Measurements from ENCODE around the gene HS6ST3. TPM values are rescaled to one million over a fixed set of nuclear protein-coding genes. Genes with fewer than 3 reads are reported as not detected.
"Not testable (repeated sequence)": the region's sequence is repeated elsewhere in the genome, so short reads cannot be mapped to it uniquely, and the experiment has no call there.

The HS6ST3 gene
- total RNA-seq, 1 donor from 2014 or later = 0.26 TPM

GRCh38 chr13:96771486-96772367 lies 681.8 kb downstream of the HS6ST3 start:
- peaks cover 3% of the 10 kb centered on the region for H3K36me3 Mint-ChIP-seq (ENCODE audit: low read depth)
- peaks cover 19% of the 10 kb centered on the region for H3K4me1 Mint-ChIP-seq
- DNase-seq (ENCODE audit: low read depth, low spot score) = no peak
- no peaks in the 10 kb centered on the region for H3K27me3 Mint-ChIP-seq (ENCODE audit: low read depth)
- H3K27ac Mint-ChIP-seq (ENCODE audit: unreplicated experiment) = no peak overlapping the region
- no peak overlapping the region for H3K4me3 Mint-ChIP-seq
- H3K9me3 Mint-ChIP-seq = no peaks in the 10 kb centered on the region
- TF ChIP-seq CTCF (conservative IDR thresholded peaks at IDR 0.05) = no peak

- TF ChIP-seq CTCF (conservative IDR thresholded peaks at IDR 0.05) = no peak
- Mint-ChIP-seq H3K27me3 (ENCODE audit: low read depth) (no peaks in the 10 kb centered on the region), H3K4me1 (peaks cover 22% of the 10 kb centered on the region)
Measured at GRCh38 chr13:96772426-96772825, 682.5 kb downstream of the HS6ST3 start.

GRCh38 chr13:96778302-96778701 lies 688.4 kb downstream of the HS6ST3 start:
- H3K27ac Mint-ChIP-seq (ENCODE audit: unreplicated experiment); DNase-seq (ENCODE audit: low read depth, low spot score); H3K27me3 Mint-ChIP-seq (ENCODE audit: low read depth); H3K4me3 Mint-ChIP-seq: not testable (repeated sequence)
- H3K36me3 Mint-ChIP-seq (ENCODE audit: low read depth) = peaks cover 13% of the 10 kb centered on the region
- peaks cover 43% of the 10 kb centered on the region for H3K4me1 Mint-ChIP-seq
- peaks cover 11% of the 10 kb centered on the region for H3K9me3 Mint-ChIP-seq

More at GRCh38 chr13:96772426-96772825, 682.5 kb downstream of the HS6ST3 start:
- no peak overlapping the region for H3K4me3 Mint-ChIP-seq
- H3K9me3 Mint-ChIP-seq = peaks cover 2% of the 10 kb centered on the region
- H3K36me3 Mint-ChIP-seq (ENCODE audit: low read depth) = peaks cover 5% of the 10 kb centered on the region
- no peak overlapping the region for H3K27ac Mint-ChIP-seq (ENCODE audit: unreplicated experiment)
- DNase-seq (ENCODE audit: low read depth, low spot score) = no peak

GRCh38 chr13:96779691-96780090 lies 689.8 kb downstream of the HS6ST3 start:
- Mint-ChIP-seq H3K27ac (ENCODE audit: unreplicated experiment) (peak overlapping the region; percentile 19), H3K9me3 (peaks cover 11% of the 10 kb centered on the region), H3K27me3 (ENCODE audit: low read depth) (no peaks in the 10 kb centered on the region), H3K4me1 (peaks cover 52% of the 10 kb centered on the region), H3K36me3 (ENCODE audit: low read depth) (peaks cover 13% of the 10 kb centered on the region), H3K4me3 (peak overlapping the region; percentile 3)
- no peak for DNase-seq (ENCODE audit: low read depth, low spot score)
- no peak for TF ChIP-seq CTCF (conservative IDR thresholded peaks at IDR 0.05)

- H3K9me3 Mint-ChIP-seq = peaks cover 11% of the 10 kb centered on the region
- peak overlapping the region; percentile 19 for H3K27ac Mint-ChIP-seq (ENCODE audit: unreplicated experiment)
- H3K4me1 Mint-ChIP-seq = peaks cover 52% of the 10 kb centered on the region
- H3K27me3 Mint-ChIP-seq (ENCODE audit: low read depth) = no peaks in the 10 kb centered on the region
- peak overlapping the region; percentile 3 for H3K4me3 Mint-ChIP-seq
- no peak for DNase-seq (ENCODE audit: low read depth, low spot score)
- TF ChIP-seq CTCF (conservative IDR thresholded peaks at IDR 0.05) = no peak
- H3K36me3 Mint-ChIP-seq (ENCODE audit: low read depth) = peaks cover 13% of the 10 kb centered on the region
Measured at GRCh38 chr13:96780105-96780504, 690.2 kb downstream of the HS6ST3 start.

GRCh38 chr13:96781141-96781540 lies 691.2 kb downstream of the HS6ST3 start:
- no peak overlapping the region for H3K4me3 Mint-ChIP-seq
- H3K27me3 Mint-ChIP-seq (ENCODE audit: low read depth) = no peaks in the 10 kb centered on the region
- peaks cover 62% of the 10 kb centered on the region for H3K4me1 Mint-ChIP-seq
- peaks cover 11% of the 10 kb centered on the region for H3K9me3 Mint-ChIP-seq
- peaks cover 11% of the 10 kb centered on the region for H3K36me3 Mint-ChIP-seq (ENCODE audit: low read depth)
- no peak for TF ChIP-seq CTCF (conservative IDR thresholded peaks at IDR 0.05)
- DNase-seq (ENCODE audit: low read depth, low spot score) = no peak
- no peak overlapping the region for H3K27ac Mint-ChIP-seq (ENCODE audit: unreplicated experiment)
